Measurements from ENCODE around the gene NAGPA. TPM values are rescaled to one million over a fixed set of nuclear protein-coding genes. Genes with fewer than 3 reads are reported as not detected.
A peak's percentile ranks its signal among the peaks of the same experiment; 100 is the strongest.

The NAGPA gene
- total and polyA plus RNA-seq, 2 of the 13 experiments (the other 11 are each of a cell fraction or from before 2014, with no cell fraction given) = 27.1 to 60.3 TPM

GRCh38 chr16:5071681-5072333 is 38.1 kb upstream of the NAGPA start, which contains the start of gene ALG1 (continued):
- TF ChIP-seq ZNF503 (CRISPR knock-in tag; IDR thresholded peaks at IDR 0.05) (no peak; the same call in 1 of the 2 replicates), ZNF430 (CRISPR knock-in tag; IDR thresholded peaks at IDR 0.05) (peak; percentile 97), ZNF530 (CRISPR knock-in tag; IDR thresholded peaks at IDR 0.05; ENCODE audit: low read depth) (peak; percentile 45; the same call in 1 of the 2 replicates), ZSCAN20 (CRISPR knock-in tag; IDR thresholded peaks at IDR 0.05; ENCODE audit: borderline replicate concordance) (peak; percentile 35; the same call in 1 of the 2 replicates), NFIB (CRISPR knock-in tag; IDR thresholded peaks at IDR 0.05; ENCODE audit: borderline replicate concordance) (no peak), ZSCAN21 (CRISPR knock-in tag; IDR thresholded peaks at IDR 0.05; ENCODE audit: borderline replicate concordance) (peak; percentile 94; the same call in 1 of the 2 replicates), ZNF790 (CRISPR knock-in tag; IDR thresholded peaks at IDR 0.05; ENCODE audit: borderline replicate concordance) (0 out of 2 replicates have a peak, but pooled peaks have one; percentile 48), ZNF704 (CRISPR knock-in tag; IDR thresholded peaks at IDR 0.05; ENCODE audit: borderline replicate concordance) (no peak), ATF2 (CRISPR knock-in tag; IDR thresholded peaks at IDR 0.05) (peak; percentile 75), ZNF83 (CRISPR knock-in tag; IDR thresholded peaks at IDR 0.05; ENCODE audit: borderline replicate concordance) (peak; percentile 81; the same call in 1 of the 2 replicates), RARA (CRISPR knock-in tag; IDR thresholded peaks at IDR 0.05) (peak; percentile 63; the same call in 1 of the 2 replicates)
- TF ChIP-seq, protein P1, sequence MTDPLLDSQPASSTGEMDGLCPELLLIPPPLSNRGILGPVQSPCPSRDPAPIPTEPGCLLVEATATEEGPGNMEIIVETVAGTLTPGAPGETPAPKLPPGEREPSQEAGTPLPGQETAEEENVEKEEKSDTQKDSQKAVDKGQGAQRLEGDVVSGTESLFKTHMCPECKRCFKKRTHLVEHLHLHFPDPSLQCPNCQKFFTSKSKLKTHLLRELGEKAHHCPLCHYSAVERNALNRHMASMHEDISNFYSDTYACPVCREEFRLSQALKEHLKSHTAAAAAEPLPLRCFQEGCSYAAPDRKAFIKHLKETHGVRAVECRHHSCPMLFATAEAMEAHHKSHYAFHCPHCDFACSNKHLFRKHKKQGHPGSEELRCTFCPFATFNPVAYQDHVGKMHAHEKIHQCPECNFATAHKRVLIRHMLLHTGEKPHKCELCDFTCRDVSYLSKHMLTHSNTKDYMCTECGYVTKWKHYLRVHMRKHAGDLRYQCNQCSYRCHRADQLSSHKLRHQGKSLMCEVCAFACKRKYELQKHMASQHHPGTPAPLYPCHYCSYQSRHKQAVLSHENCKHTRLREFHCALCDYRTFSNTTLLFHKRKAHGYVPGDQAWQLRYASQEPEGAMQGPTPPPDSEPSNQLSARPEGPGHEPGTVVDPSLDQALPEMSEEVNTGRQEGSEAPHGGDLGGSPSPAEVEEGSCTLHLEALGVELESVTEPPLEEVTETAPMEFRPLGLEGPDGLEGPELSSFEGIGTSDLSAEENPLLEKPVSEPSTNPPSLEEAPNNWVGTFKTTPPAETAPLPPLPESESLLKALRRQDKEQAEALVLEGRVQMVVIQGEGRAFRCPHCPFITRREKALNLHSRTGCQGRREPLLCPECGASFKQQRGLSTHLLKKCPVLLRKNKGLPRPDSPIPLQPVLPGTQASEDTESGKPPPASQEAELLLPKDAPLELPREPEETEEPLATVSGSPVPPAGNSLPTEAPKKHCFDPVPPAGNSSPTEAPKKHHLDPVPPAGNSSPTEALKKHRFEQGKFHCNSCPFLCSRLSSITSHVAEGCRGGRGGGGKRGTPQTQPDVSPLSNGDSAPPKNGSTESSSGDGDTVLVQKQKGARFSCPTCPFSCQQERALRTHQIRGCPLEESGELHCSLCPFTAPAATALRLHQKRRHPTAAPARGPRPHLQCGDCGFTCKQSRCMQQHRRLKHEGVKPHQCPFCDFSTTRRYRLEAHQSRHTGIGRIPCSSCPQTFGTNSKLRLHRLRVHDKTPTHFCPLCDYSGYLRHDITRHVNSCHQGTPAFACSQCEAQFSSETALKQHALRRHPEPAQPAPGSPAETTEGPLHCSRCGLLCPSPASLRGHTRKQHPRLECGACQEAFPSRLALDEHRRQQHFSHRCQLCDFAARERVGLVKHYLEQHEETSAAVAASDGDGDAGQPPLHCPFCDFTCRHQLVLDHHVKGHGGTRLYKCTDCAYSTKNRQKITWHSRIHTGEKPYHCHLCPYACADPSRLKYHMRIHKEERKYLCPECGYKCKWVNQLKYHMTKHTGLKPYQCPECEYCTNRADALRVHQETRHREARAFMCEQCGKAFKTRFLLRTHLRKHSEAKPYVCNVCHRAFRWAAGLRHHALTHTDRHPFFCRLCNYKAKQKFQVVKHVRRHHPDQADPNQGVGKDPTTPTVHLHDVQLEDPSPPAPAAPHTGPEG (CRISPR knock-in tag; IDR thresholded peaks at IDR 0.05) = peak; percentile 65; the same call in 1 of the 2 replicates

Measured in HepG2 (cell line).